Dendritic cell treated with granulocyte-macrophage colony-stimulating factor and Interleukin-4, amounts not matched to agents 40 ng/mL and 50 ng/mL, for 4 days (primary cell): ENCODE results near the gene HMCES.
"Not testable (repeated sequence)": the region's sequence is repeated elsewhere in the genome, so short reads cannot be mapped to it uniquely, and the experiment has no call there.

Experiments
- H3K27ac Mint-ChIP-seq: one replicate; pipeline ENCODE4 v1.8.0; 2022; ENCODE audit warnings: mild to moderate bottlenecking, mixed read lengths
- H3K27me3 Mint-ChIP-seq: one replicate; pipeline ENCODE4 v1.8.0; 2022; ENCODE audit warnings: mild to moderate bottlenecking, mixed read lengths
- H3K36me3 Mint-ChIP-seq: one replicate; pipeline ENCODE4 v1.8.0; 2022; ENCODE audit warnings: low read depth, mixed read lengths
- H3K4me1 Mint-ChIP-seq: one replicate; pipeline ENCODE4 v1.8.0; 2022; ENCODE audit warnings: low read depth, mixed read lengths
- H3K4me3 Mint-ChIP-seq: one replicate; pipeline ENCODE4 v1.8.0; 2022; ENCODE audit warnings: mild to moderate bottlenecking, moderate library complexity, mixed read lengths
- H3K9me3 Mint-ChIP-seq: one replicate; pipeline ENCODE4 v1.8.0; 2022; ENCODE audit warnings: mixed read lengths
- intact Hi-C: fragments of 100-400 bp; cut with micrococcal nuclease; formaldehyde crosslinking; loops from one replicate; pipeline ENCODE4 v1.15.0; 2022

The HMCES gene

DNA sequence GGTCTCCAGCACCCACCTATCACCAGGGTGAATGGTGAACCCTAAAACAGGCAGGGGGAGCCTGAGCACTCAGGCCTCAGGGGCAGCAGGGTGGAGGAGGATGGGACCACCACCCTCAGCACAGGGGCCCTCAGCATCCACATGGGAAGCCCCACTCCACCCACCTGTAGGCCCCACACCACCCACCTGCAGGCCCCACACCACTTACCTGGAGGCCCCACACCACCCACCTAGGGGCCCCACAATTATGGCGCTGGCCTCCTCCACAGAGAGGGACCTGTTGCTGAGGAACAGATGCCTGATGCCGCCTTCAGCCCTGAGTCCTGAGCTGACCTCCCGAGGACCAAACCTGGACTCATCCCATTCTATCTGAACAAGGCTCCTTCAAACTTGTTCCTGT is 46.7 kb downstream of the HMCES start:
- H3K27me3 Mint-ChIP-seq, result peaks cover 15% of the 10 kb centered on the region
- H3K9me3 Mint-ChIP-seq, result no peaks in the 10 kb centered on the region
- peaks cover 4% of the 10 kb centered on the region for H3K4me1 Mint-ChIP-seq
- H3K27ac Mint-ChIP-seq, result no peak overlapping the region
- intact Hi-C loops, result loop anchor here (2.0 kb wide), 1 partner anchor 355 kb away; no protein-coding TSS in a partner anchor
- H3K36me3 Mint-ChIP-seq, result no peaks in the 10 kb centered on the region
- H3K4me3 Mint-ChIP-seq, result no peak overlapping the region

DNA sequence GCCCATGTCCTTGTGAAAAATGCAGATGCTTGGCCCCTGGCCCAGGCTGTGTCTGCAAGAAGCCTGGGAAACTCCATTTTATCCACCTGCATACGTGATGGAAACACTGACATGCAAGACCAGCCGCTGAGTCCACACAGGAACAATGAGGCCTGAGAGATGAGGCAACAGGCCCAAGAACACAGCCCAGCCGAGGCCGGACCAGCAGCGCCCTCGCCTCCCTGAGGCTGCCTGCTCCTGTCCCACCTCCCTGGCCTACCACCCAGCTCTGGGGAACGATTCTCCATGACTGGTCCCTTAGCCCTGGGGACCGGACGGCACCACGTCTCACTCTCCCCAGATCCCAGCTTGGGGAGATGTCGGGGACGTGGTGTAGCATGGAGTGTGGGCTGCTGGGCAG is 47.5 kb downstream of the HMCES start:
- H3K27ac Mint-ChIP-seq, result no peak overlapping the region
- no peak overlapping the region for H3K4me3 Mint-ChIP-seq
- peaks cover 6% of the 10 kb centered on the region for H3K4me1 Mint-ChIP-seq
- no peaks in the 10 kb centered on the region for H3K9me3 Mint-ChIP-seq
- H3K36me3 Mint-ChIP-seq, result no peaks in the 10 kb centered on the region
- intact Hi-C loops, result no loop called here
- peaks cover 20% of the 10 kb centered on the region for H3K27me3 Mint-ChIP-seq

GRCh38 chr3:129326595-129326994 is 47.9 kb downstream of the HMCES start:
- H3K27ac Mint-ChIP-seq, result no peak overlapping the region
- H3K36me3 Mint-ChIP-seq, result no peaks in the 10 kb centered on the region
- peaks cover 22% of the 10 kb centered on the region for H3K27me3 Mint-ChIP-seq
- no peak overlapping the region for H3K4me3 Mint-ChIP-seq
- H3K9me3 Mint-ChIP-seq, result no peaks in the 10 kb centered on the region
- peaks cover 6% of the 10 kb centered on the region for H3K4me1 Mint-ChIP-seq
- intact Hi-C loops, result no loop called here

GRCh38 chr3:129327510-129327909 is 48.8 kb downstream of the HMCES start:
- H3K9me3 Mint-ChIP-seq, result no peaks in the 10 kb centered on the region
- H3K4me3 Mint-ChIP-seq, result no peak overlapping the region
- H3K27ac Mint-ChIP-seq, result no peak overlapping the region
- no peaks in the 10 kb centered on the region for H3K36me3 Mint-ChIP-seq
- H3K4me1 Mint-ChIP-seq, result peaks cover 6% of the 10 kb centered on the region
- H3K27me3 Mint-ChIP-seq, result peaks cover 22% of the 10 kb centered on the region
- intact Hi-C loops, result no loop called here

- Mint-ChIP-seq H3K36me3 (no peaks in the 10 kb centered on the region), H3K27me3 (peaks cover 25% of the 10 kb centered on the region), H3K9me3 (no peaks in the 10 kb centered on the region), H3K4me1 (peaks cover 6% of the 10 kb centered on the region), H3K27ac (no peak overlapping the region), H3K4me3 (no peak overlapping the region)
- intact Hi-C loops, result no loop called here
These were observed 51.2 kb downstream of the HMCES start for GRCh38 chr3:129329858-129330257.

DNA sequence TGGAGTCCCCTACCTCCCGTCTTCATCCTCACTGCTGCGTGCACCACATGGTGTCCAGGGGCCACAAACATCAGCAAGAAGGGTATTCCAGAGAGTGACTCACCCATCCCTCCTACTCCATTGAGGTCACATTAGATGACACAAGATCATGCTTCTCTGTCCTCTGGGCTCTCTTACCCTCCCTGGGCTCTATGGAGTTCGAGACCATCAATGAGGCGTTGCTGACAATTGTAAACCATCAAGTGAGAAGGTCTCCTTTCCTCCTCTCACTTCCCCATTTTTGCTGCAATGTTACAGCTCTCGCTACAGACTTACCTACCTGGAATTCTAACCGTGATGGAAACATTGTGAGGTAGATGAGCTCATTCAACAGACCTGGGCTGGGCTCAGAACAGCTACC is 51.7 kb downstream of the HMCES start:
- Mint-ChIP-seq H3K27ac (no peak overlapping the region), H3K27me3 (peaks cover 25% of the 10 kb centered on the region), H3K4me3 (no peak overlapping the region), H3K4me1 (peaks cover 6% of the 10 kb centered on the region), H3K9me3 (no peaks in the 10 kb centered on the region), H3K36me3 (no peaks in the 10 kb centered on the region)
- intact Hi-C loops, result no loop called here

GRCh38 chr3:129333891-129334290 is 55.2 kb downstream of the HMCES start:
- Mint-ChIP-seq H3K4me3 (no peak overlapping the region), H3K9me3 (no peaks in the 10 kb centered on the region), H3K27ac (no peak overlapping the region), H3K4me1 (peaks cover 6% of the 10 kb centered on the region), H3K27me3 (peaks cover 17% of the 10 kb centered on the region), H3K36me3 (no peaks in the 10 kb centered on the region)
- intact Hi-C loops, result no loop called here

- H3K4me3 Mint-ChIP-seq, result no peak overlapping the region
- no peaks in the 10 kb centered on the region for H3K36me3 Mint-ChIP-seq
- no peaks in the 10 kb centered on the region for H3K4me1 Mint-ChIP-seq
- no peaks in the 10 kb centered on the region for H3K9me3 Mint-ChIP-seq
- intact Hi-C loops, result no loop called here
- H3K27ac Mint-ChIP-seq, result no peak overlapping the region
- H3K27me3 Mint-ChIP-seq, result peaks cover 5% of the 10 kb centered on the region
These were observed 57.5 kb downstream of the HMCES start for GRCh38 chr3:129336093-129336706.

- H3K27me3 Mint-ChIP-seq, H3K9me3 Mint-ChIP-seq, H3K4me3 Mint-ChIP-seq, H3K27ac Mint-ChIP-seq, H3K4me1 Mint-ChIP-seq, H3K36me3 Mint-ChIP-seq, intact Hi-C loops: not testable (repeated sequence)
These were observed 59.0 kb downstream of the HMCES start for GRCh38 chr3:129337719-129338118.

DNA sequence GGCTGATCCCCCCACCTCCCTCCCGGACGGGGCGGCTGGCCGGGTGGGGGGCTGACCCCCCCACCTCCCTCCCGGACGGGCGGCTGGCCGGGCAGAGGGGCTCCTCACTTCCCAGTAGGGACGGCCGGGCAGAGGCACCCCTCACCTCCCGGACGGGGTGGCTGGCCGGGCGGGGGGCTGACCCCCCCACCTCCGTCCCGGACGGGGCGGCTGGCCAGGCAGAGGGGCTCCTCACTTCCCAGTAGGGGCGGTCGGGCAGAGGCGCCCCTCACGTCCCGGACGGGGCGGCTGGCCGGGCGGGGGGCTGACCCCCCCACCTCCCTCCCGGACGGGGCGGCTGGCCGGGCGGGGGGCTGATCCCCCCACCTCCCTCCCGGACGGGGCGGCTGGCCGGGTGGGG is 60.5 kb downstream of the HMCES start:
- H3K9me3 Mint-ChIP-seq, H3K27ac Mint-ChIP-seq, H3K4me3 Mint-ChIP-seq, H3K36me3 Mint-ChIP-seq, intact Hi-C loops: not testable (repeated sequence)
- Mint-ChIP-seq H3K4me1 (peaks cover 12% of the 10 kb centered on the region), H3K27me3 (peaks cover 16% of the 10 kb centered on the region)

GRCh38 chr3:129339833-129340232 is 61.2 kb downstream of the HMCES start:
- H3K27me3 Mint-ChIP-seq, result peaks cover 21% of the 10 kb centered on the region
- intact Hi-C loops, H3K9me3 Mint-ChIP-seq: not testable (repeated sequence)

DNA sequence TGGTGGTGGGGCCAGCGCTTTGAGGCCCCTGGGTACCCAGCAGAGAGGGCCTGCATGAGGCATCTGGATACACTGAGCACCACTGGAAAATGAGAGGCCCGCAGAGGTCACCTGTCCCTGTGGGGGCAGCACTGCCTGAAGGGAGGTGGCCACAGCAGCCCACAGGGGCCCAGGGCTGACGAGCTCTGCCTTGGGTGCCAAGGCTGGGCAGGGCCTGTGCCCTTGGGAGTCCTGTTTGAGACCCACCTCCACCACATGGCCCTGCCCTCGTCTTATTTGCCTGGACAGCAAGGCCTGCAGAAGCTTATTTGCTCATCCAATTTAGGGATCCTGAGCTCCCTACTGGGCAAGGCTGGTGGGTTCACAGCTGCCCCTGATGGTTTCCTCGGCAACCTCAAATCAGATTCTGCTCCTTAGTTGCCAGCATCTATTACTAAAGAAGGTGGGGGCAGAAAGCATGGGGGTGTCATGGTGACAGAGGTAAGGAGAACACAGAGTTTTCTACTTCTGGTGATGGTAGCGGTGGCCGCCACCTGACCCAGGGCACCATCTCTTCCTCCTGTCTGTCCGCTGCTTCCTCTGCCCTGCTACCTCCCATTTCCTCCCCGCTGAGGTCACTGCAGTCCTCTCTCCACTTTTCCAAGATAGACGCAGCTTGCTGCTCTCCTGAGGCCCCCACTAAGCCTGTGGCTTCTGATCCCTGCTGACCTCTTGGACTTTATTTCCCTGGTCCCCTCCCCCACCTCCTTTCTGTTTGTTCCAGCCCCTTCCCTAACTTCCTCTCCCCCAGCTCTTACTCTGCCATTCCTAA is 62.9 kb downstream of the HMCES start:
- Mint-ChIP-seq H3K36me3 (no peaks in the 10 kb centered on the region), H3K27ac (no peak overlapping the region), H3K4me3 (no peak overlapping the region), H3K27me3 (peaks cover 33% of the 10 kb centered on the region), H3K4me1 (peaks cover 17% of the 10 kb centered on the region), H3K9me3 (no peaks in the 10 kb centered on the region)
- intact Hi-C loops, result no loop called here

More at GRCh38 chr3:129339833-129340232, 61.2 kb downstream of the HMCES start:
- not testable (repeated sequence) for H3K4me3 Mint-ChIP-seq, H3K36me3 Mint-ChIP-seq, H3K27ac Mint-ChIP-seq
- H3K4me1 Mint-ChIP-seq, result peaks cover 15% of the 10 kb centered on the region

GRCh38 chr3:129343643-129344360 is 65.1 kb downstream of the HMCES start:
- Mint-ChIP-seq H3K4me3 (peak overlapping the region; percentile 75), H3K27ac (peak overlapping the region; percentile 68), H3K36me3 (no peaks in the 10 kb centered on the region), H3K9me3 (peaks cover 7% of the 10 kb centered on the region), H3K4me1 (peaks cover 23% of the 10 kb centered on the region), H3K27me3 (peaks cover 33% of the 10 kb centered on the region)
- intact Hi-C loops, result no loop called here

- no peak overlapping the region for H3K27ac Mint-ChIP-seq
- H3K4me3 Mint-ChIP-seq, result peak overlapping the region; percentile 4
- no peaks in the 10 kb centered on the region for H3K36me3 Mint-ChIP-seq
- H3K27me3 Mint-ChIP-seq, result peaks cover 33% of the 10 kb centered on the region
- H3K9me3 Mint-ChIP-seq, result peaks cover 8% of the 10 kb centered on the region
- peaks cover 32% of the 10 kb centered on the region for H3K4me1 Mint-ChIP-seq
- intact Hi-C loops, result no loop called here
These were observed 66.0 kb downstream of the HMCES start for GRCh38 chr3:129344540-129345220.
